ENCODE measurements around the gene KYAT1. TPM values are rescaled to one million over a fixed set of nuclear protein-coding genes. Genes with fewer than 3 reads are reported as not detected.

The KYAT1 gene
- total and polyA plus RNA-seq, 2 of the 13 experiments (the other 11 are each of a cell fraction or from before 2014, with no cell fraction given) = 9.2 to 46.5 TPM

DNA sequence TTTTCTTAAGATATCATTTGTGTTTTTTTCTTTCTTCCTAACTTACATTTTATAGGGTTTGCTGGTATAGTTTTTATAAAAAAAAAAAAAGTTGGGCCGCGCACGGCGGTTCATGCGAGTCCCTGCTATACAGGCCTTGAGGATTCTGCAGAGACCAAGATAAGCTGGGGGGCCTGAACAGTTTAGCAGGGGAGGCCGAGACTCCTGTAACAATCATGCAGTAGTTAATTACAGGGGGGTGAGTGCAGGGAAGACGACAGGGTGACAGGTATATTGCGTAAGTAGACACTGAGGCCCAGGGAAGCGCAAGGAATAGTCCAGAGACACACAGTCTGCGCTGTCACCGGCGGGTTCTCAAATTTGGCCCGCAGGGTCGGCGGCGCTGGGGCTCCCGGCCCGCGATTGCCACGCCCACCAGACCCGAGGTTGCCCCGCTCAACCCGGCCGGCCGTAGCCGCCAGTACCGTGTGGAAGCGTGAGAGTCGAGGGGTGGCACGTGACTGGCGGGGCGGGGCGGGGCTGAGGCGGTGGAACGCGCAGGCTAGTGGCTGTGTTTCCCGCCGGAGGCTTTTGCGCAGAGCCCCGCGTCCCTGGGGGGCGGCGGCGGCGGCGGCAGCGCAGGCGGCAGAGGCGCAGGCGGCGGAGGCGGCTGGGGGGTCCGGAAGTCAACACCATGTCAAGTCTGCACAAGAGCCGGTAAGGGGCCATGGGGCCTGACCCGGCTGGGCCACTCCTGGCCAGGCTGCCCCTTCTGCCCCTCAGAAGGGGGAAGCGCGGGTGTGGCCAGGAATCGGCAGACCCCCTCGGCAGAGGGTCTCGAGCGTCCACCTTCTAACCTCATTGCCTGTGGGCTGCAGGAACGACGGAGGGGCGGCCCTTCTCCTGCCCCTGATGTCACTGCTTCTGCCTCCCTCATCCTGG is 94.8 kb downstream of the KYAT1 start, which contains the start of gene TBC1D13 (continued):
- TF ChIP-seq ZKSCAN5 (CRISPR knock-in tag; IDR thresholded peaks at IDR 0.05) = no peak
- TF ChIP-seq ARHGAP35 (CRISPR knock-in tag; IDR thresholded peaks at IDR 0.05; ENCODE audit: borderline replicate concordance) = peak; percentile 92
- TF ChIP-seq, protein P1, sequence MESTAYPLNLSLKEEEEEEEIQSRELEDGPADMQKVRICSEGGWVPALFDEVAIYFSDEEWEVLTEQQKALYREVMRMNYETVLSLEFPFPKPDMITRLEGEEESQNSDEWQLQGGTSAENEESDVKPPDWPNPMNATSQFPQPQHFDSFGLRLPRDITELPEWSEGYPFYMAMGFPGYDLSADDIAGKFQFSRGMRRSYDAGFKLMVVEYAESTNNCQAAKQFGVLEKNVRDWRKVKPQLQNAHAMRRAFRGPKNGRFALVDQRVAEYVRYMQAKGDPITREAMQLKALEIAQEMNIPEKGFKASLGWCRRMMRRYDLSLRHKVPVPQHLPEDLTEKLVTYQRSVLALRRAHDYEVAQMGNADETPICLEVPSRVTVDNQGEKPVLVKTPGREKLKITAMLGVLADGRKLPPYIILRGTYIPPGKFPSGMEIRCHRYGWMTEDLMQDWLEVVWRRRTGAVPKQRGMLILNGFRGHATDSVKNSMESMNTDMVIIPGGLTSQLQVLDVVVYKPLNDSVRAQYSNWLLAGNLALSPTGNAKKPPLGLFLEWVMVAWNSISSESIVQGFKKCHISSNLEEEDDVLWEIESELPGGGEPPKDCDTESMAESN (CRISPR knock-in tag; conservative IDR thresholded peaks at IDR 0.05) = peak; percentile 98
- peak; percentile 63; the same call in 1 of the 2 replicates for TF ChIP-seq ZNF124 (CRISPR knock-in tag; IDR thresholded peaks at IDR 0.05)
- no peak for TF ChIP-seq RFX3 (CRISPR knock-in tag; IDR thresholded peaks at IDR 0.05)
- peak; percentile 97 for TF ChIP-seq ZSCAN31 (CRISPR knock-in tag; IDR thresholded peaks at IDR 0.05; ENCODE audit: low read depth)
- TF ChIP-seq MED1 (CRISPR knock-in tag; IDR thresholded peaks at IDR 0.05) = peak; percentile 86
- TF ChIP-seq KDM6A (CRISPR knock-in tag; IDR thresholded peaks at IDR 0.05; ENCODE audit: low read depth) = no peak
- TF ChIP-seq CBX1 (IDR thresholded peaks at IDR 0.05; ENCODE audit: low read depth) = peak; percentile 83
- TF ChIP-seq, protein P2, sequence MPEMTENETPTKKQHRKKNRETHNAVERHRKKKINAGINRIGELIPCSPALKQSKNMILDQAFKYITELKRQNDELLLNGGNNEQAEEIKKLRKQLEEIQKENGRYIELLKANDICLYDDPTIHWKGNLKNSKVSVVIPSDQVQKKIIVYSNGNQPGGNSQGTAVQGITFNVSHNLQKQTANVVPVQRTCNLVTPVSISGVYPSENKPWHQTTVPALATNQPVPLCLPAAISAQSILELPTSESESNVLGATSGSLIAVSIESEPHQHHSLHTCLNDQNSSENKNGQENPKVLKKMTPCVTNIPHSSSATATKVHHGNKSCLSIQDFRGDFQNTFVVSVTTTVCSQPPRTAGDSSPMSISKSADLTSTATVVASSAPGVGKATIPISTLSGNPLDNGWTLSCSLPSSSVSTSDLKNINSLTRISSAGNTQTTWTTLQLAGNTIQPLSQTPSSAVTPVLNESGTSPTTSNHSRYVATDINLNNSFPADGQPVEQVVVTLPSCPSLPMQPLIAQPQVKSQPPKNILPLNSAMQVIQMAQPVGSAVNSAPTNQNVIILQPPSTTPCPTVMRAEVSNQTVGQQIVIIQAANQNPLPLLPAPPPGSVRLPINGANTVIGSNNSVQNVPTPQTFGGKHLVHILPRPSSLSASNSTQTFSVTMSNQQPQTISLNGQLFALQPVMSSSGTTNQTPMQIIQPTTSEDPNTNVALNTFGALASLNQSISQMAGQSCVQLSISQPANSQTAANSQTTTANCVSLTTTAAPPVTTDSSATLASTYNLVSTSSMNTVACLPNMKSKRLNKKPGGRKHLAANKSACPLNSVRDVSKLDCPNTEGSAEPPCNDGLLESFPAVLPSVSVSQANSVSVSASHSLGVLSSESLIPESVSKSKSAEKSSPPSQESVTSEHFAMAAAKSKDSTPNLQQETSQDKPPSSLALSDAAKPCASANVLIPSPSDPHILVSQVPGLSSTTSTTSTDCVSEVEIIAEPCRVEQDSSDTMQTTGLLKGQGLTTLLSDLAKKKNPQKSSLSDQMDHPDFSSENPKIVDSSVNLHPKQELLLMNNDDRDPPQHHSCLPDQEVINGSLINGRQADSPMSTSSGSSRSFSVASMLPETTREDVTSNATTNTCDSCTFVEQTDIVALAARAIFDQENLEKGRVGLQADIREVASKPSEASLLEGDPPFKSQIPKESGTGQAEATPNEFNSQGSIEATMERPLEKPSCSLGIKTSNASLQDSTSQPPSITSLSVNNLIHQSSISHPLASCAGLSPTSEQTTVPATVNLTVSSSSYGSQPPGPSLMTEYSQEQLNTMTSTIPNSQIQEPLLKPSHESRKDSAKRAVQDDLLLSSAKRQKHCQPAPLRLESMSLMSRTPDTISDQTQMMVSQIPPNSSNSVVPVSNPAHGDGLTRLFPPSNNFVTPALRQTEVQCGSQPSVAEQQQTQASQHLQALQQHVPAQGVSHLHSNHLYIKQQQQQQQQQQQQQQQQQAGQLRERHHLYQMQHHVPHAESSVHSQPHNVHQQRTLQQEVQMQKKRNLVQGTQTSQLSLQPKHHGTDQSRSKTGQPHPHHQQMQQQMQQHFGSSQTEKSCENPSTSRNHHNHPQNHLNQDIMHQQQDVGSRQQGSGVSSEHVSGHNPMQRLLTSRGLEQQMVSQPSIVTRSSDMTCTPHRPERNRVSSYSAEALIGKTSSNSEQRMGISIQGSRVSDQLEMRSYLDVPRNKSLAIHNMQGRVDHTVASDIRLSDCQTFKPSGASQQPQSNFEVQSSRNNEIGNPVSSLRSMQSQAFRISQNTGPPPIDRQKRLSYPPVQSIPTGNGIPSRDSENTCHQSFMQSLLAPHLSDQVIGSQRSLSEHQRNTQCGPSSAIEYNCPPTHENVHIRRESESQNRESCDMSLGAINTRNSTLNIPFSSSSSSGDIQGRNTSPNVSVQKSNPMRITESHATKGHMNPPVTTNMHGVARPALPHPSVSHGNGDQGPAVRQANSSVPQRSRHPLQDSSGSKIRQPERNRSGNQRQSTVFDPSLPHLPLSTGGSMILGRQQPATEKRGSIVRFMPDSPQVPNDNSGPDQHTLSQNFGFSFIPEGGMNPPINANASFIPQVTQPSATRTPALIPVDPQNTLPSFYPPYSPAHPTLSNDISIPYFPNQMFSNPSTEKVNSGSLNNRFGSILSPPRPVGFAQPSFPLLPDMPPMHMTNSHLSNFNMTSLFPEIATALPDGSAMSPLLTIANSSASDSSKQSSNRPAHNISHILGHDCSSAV (CRISPR knock-in tag; IDR thresholded peaks at IDR 0.05; ENCODE audit: borderline replicate concordance) = no peak
- TF ChIP-seq KMT2B (CRISPR knock-in tag; IDR thresholded peaks at IDR 0.05) = peak; percentile 86
- peak; percentile 95 for TF ChIP-seq HIVEP1 (CRISPR knock-in tag; IDR thresholded peaks at IDR 0.05)
- TF ChIP-seq, protein P3, sequence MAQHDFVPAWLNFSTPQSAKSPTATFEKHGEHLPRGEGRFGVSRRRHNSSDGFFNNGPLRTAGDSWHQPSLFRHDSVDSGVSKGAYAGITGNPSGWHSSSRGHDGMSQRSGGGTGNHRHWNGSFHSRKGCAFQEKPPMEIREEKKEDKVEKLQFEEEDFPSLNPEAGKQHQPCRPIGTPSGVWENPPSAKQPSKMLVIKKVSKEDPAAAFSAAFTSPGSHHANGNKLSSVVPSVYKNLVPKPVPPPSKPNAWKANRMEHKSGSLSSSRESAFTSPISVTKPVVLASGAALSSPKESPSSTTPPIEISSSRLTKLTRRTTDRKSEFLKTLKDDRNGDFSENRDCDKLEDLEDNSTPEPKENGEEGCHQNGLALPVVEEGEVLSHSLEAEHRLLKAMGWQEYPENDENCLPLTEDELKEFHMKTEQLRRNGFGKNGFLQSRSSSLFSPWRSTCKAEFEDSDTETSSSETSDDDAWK (CRISPR knock-in tag; IDR thresholded peaks at IDR 0.05) = no peak
